ENCODE measurements around the gene CALCR. TPM values are rescaled to one million over a fixed set of nuclear protein-coding genes. Genes with fewer than 3 reads are reported as not detected.

Gene CALCR
- total RNA-seq, 2 experiments from 2014 or later, result not detected

- Histone ChIP-seq H3K4me2 (ENCODE audit: low read length) (no peak overlapping the region), H3K79me2 (ENCODE audit: insufficient read depth, low read depth, low read length) (no peaks in the 10 kb centered on the region), H3K36me3 (ENCODE audit: insufficient read depth, low read length) (no peaks in the 10 kb centered on the region), H3K9me2 (ENCODE audit: insufficient read depth, low read length) (no peaks in the 10 kb centered on the region), H4K20me1 (ENCODE audit: insufficient read depth, low read length) (no peaks in the 10 kb centered on the region), H3K4me3 (ENCODE audit: low read depth, low read length, poor library complexity, severe bottlenecking) (no peak overlapping the region), H2AFZ (ENCODE audit: low read length) (no peak overlapping the region), H3K9me3 (ENCODE audit: low read length) (no peaks in the 10 kb centered on the region), H3K4me1 (ENCODE audit: insufficient read depth, low read length, poor library complexity, severe bottlenecking) (no peaks in the 10 kb centered on the region), H3K27ac (ENCODE audit: low read depth, low read length, poor library complexity, severe bottlenecking) (no peak overlapping the region)
- no TSS peak for BruUV-seq (replicated peaks)
- ChIA-PET POLR2A (no interaction called here), CTCF (ENCODE audit: unreplicated experiment) (no interaction called here)
- TF ChIP-seq EZH2phosphoT487 (IDR thresholded peaks at IDR 0.05; ENCODE audit: borderline replicate concordance, low read depth, low read length) (no peak), CTCF (conservative IDR thresholded peaks at IDR 0.05; ENCODE audit: low read length) (no peak)
- no peak for DNase-seq (ENCODE audit: low spot score)
- intact Hi-C loops (cut with micrococcal nuclease; ENCODE audit: unreplicated experiment), result loop anchor here (10.0 kb wide), 1 partner anchor 154 kb away; no protein-coding TSS in a partner anchor
Measured at GRCh38 chr7:93558705-93559614, 15.6 kb downstream of the CALCR start.

- ChIA-PET CTCF (ENCODE audit: unreplicated experiment) (interaction anchor here (0.6 to 1.6 kb wide), 2 partner anchors 12 to 754 kb away, joined by 3 to 4 read pairs; no protein-coding TSS in a partner anchor), POLR2A (interaction anchor here (1.1 kb wide), 1 partner anchor 10 kb away, joined by 5 read pairs; no protein-coding TSS in a partner anchor)
- TF ChIP-seq CTCF (conservative IDR thresholded peaks at IDR 0.05; ENCODE audit: low read length) (no peak), EZH2phosphoT487 (IDR thresholded peaks at IDR 0.05; ENCODE audit: borderline replicate concordance, low read depth, low read length) (no peak)
- Histone ChIP-seq H3K27ac (ENCODE audit: low read depth, low read length, poor library complexity, severe bottlenecking) (no peak overlapping the region), H3K79me2 (ENCODE audit: insufficient read depth, low read depth, low read length) (no peaks in the 10 kb centered on the region), H3K9me2 (ENCODE audit: insufficient read depth, low read length) (no peaks in the 10 kb centered on the region), H3K4me2 (ENCODE audit: low read length) (no peak overlapping the region), H3K4me1 (ENCODE audit: insufficient read depth, low read length, poor library complexity, severe bottlenecking) (no peaks in the 10 kb centered on the region), H3K36me3 (ENCODE audit: insufficient read depth, low read length) (no peaks in the 10 kb centered on the region), H3K4me3 (ENCODE audit: low read depth, low read length, poor library complexity, severe bottlenecking) (no peak overlapping the region), H3K9me3 (ENCODE audit: low read length) (no peaks in the 10 kb centered on the region), H4K20me1 (ENCODE audit: insufficient read depth, low read length) (no peaks in the 10 kb centered on the region), H2AFZ (ENCODE audit: low read length) (no peak overlapping the region)
- no TSS peak for BruUV-seq (replicated peaks)
- DNase-seq (ENCODE audit: low spot score), result no peak
- intact Hi-C loops (cut with micrococcal nuclease; ENCODE audit: unreplicated experiment), result loop anchor here (2.0 to 10.0 kb wide), 2 partner anchors 147 to 307 kb away; no protein-coding TSS in a partner anchor
Measured at GRCh38 chr7:93551931-93552330, 22.6 kb downstream of the CALCR start.
